Measurements from ENCODE around the gene CACNB4.

The CACNB4 gene

DNA sequence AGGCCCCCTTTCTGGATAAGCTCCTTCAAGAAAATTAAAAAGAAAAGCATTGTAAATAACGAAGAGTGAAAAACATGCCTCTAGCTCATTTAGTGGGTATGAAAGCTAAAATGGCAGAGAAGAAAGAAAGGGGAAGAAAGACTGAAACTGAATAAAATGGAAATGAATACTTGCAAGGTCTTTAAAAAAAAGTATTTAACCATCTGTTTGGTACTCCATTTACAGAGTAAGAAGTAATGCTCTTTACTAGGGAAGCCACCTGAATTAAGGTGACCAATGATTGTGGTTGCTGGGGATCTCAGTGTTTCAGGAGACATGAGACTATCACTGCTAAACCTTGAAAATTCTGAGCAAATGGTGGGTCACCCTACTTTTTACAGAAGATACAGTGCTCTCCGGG is 253.0 kb downstream of the CACNB4 start:
- no peak for FAIRE-seq

DNA sequence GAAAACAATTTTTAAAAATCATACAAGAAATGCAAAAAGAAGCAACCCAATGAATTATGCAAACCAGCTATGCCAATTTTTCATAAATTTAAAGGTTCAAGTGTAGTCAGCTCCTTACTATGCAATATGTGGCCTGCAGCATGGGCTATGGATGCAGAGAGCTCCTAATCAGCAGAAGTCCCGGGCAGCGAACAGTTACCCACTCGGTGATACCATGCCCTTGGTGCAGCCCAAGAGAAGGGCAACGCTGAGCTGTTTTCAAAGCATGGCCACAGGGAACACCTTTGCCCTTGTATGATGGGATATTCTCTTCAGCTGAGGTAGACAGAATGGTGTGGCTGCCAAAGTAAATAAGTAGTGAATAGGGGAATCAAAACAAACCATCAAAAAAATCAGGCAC is 253.4 kb downstream of the CACNB4 start:
- FAIRE-seq, result no peak

DNA sequence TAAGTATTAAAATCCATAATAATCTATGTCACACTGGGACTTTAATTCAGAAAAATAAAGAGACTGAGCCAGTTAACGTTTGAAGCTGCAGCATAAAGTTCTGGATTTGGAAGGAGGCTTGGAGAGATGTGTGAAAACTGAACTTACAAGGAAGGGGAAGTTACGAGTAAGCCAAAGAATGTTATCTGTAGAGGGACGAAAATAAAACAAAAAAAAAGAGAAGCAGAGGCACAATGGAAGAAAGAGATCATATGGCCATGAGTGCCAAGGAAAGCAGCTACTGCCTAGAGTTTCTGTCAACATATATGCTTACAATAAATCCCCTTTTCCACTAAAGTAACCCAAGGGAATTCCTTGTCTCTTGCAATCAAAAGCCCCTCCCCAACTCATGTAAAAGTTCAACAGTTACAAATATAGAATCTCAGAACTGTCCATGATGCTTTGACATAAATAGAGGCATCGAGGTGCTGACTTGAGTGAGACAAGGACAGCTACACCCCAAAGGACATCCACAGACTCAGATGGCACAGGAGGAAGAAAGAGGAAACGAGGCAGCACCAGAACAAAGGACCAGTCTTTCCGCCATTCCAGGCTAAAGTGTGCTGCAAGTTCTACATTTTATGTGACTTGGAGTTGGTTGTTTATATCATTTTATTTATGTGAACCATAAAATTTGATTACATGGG is 254.5 kb downstream of the CACNB4 start:
- no peak for FAIRE-seq

DNA sequence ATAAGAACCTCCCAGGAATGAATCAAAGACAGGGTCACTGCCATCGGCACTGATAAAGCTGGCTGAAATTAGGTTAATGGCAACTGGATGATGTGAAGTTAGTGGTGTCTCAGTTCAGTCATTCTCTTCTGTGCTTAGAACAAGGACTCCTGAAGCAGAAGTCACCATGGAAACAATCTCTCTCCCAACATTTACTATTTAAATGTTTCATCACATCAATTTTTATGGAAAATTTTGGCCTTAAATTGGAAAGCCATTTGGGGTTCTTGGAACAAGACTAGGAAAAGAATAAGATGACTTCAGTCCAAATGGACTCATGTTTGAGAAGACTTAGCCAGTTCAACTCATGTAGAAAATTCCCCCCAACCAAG is 255.2 kb downstream of the CACNB4 start:
- no peak for FAIRE-seq

- FAIRE-seq, result no peak
Measured at GRCh38 chr2:151842830-151843690, 255.8 kb downstream of the CACNB4 start.

DNA sequence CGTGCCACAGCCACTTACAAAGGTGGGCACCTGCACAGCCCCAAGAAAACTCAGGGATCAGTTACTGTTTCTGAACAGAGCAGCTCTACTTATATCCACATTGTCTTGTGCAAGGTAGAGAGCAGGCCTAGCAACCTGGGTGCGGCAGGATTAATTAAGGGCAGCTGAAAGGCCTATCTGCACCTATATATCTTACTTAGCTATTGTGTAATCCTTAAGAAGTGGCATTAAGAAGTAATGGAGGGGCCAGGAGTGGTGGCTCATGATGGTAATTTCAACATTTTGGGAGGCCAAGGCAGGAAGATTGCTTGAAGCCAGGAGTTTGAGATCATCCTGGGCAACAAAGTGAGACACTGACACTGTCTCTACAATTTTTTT is 257.8 kb downstream of the CACNB4 start:
- FAIRE-seq, result no peak

- no peak for FAIRE-seq
Measured at GRCh38 chr2:151840216-151841046, 258.4 kb downstream of the CACNB4 start.

DNA sequence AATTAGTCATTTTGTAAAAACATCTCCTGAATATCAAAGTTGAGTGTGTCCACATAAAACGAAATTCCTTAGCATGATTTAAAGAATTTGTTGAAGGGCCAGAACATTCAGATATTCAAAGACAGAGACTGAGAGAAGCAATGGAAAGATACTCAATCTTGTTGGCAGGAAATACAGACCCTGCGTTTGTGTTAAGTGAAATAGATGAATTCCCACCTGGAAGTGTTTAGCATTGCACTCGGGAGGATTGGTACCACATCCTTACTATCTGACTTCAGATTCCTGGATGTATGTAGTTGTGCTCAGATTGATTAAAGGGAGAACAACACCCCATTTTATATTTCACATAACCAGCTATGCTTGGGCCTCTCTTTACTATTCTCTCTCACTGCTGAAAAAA is 260.9 kb downstream of the CACNB4 start:
- no peak for FAIRE-seq

DNA sequence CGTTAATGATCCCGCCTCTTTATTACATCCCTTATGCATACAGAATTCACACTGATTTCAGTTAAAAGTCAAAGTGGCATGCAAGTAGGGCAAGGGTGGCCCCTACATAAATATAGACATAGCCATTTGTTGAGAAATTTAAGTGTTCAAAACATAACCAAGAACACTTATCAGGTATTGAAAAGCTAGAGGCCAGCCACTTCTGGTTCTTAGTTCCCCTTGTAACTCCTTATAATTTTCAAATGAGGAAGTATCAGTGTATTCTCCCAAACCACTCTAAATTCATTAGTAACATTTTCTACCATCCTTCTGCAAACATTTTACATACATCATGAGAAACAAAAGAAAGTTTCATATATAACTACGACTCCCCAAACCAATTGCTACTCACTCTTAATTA is 264.9 kb downstream of the CACNB4 start:
- FAIRE-seq, result no peak

DNA sequence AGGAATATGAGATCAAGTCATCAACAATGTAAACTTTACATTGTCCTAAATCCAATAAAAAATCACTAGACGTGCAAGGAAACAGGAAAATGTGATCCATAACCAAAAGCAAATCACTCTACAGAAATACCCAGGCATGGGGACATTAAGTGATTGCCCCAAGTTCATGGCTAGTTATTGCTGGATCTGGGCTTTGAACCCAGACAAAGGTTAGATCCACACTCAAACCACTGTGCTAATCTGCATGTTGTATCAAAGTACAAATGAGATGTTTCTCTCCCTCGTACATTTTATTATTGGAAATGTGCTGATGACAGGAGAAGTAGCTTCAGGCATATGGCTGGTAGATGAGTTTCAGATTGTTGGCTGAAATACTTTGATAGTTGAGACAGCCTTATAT is 267.9 kb downstream of the CACNB4 start:
- no peak for FAIRE-seq

DNA sequence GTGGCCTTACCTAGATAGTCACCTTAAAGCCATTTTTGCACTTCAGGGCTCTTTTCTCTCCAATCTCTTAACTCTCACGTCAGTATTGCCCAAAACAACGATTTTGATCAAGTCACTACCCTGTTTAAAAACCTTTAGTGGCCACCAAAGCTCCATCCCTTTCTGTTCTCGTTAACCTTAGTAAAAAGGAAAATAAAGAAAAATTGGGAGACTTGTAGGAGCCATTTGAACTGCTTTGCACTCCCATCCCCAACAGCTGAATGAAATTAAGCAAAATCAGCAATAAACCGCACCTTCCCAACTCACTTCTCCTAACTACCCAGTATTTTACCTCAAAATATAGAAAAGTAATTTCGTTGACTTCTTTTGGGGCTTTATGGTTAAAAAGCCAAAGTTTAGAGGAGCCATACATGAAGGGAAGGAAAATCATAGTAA is 269.9 kb downstream of the CACNB4 start:
- FAIRE-seq, result no peak

DNA sequence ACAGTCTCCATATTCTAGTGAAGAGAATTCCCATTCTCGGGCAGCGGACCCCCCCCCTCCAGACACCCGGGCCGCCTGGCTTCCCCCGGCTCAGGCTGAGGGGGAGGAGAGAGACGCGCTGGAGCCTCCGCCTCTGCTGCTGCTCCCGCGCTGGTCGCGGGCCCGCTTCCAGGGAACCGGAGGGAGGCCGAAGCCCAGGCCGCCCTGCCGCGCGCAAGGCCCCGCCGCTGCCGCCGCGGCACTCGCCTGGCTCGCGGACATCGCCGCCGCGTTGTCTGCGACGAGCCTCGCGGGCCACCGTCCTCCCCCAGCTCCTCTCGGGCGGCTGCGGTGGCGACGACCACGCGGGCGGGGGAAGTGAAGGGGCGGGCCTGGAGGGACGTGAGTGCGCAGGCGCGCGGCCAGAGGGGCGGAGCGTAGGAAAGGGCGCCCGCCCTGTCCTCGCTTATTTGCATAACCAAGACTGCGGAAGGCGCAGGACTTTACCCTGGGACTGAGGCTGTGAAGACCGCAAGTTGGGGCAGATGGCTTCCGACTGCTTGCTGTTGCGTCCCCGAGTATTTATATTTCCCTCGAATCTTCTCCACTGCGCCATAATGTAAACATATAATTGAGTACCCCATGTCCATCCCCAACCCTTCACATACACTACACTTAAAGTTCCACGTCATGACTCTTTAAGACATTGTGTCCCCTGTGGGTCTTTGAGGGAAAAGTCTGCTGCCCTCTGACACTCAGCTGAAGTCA is 270.5 kb downstream of the CACNB4 start, which contains the start of gene ARL5A:
TSS of gene ARL5A (minus strand) at position 279 of the 747 bp plus-strand sequence. CDS start at position 34, 245 bp downstream.
- peak; percentile 19 for FAIRE-seq

DNA sequence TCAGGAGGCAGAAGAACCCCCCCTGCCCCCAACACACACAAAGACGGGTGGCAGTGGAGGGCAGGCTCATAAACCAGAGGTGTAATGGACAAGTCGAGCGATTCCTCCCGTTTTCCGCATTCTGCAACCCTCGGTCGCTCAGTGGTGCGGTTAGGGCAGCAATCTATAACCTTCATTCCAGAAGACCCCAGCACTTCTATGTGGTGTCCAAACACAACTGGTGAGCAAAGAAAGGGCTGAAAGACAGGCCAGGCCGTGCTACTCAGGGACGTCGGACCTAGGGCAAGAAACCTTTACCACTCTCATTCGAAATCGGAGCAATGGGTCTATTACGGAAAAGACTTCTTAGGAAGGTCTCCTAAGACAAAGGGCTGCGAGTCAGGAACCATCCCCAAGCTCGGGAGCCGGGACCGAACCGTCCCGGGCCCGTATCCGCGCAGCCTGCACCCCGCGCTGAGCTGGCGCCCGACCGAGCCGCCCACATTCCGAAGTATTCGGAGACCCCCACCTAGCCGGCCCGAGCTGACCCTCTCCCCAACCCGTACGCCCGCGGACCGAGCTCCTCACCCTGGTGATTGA is 271.2 kb downstream of the CACNB4 start:
- no peak for FAIRE-seq

GRCh38 chr2:151826737-151827157 is 272.1 kb downstream of the CACNB4 start:
- no peak for FAIRE-seq

DNA sequence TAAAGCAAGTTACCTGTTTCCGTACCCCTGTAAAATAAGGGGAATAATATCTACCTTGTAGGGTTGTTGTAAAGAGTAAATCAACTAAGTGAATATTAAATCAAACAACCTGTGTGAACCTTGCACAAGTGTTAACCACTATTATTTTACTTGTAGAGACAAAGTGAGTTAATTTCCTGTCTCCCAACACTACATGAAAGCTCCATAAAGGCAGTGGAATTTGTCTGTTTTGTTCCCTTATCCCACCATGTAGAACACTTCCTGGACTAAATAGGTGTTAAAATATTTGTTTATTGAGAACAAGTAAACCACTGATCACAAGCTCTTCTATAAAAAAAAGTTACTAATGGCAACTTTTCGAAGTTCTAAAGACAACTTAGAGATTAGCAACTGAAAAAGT is 274.0 kb downstream of the CACNB4 start:
- FAIRE-seq, result no peak

GRCh38 chr2:151823651-151824050 is 275.2 kb downstream of the CACNB4 start:
- FAIRE-seq, result no peak

DNA sequence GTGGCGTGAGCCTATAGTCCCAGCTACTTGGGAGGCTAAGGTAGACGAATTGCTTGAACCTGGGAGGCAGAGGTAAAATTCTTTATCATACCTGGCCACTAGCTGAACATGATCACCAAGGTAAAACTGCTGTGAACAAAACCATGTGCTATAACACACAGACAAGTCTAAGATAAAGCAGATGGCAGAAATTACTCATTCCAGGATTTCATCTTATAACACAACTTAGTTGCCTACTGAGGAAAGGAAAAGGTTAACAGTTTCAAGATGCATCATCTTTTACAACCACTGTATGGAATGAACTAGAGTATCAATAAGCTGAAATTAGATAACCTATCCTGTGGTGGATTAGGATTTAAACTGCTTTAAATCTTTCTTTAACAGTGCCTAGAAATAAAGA is 278.9 kb downstream of the CACNB4 start:
- FAIRE-seq, result no peak

DNA sequence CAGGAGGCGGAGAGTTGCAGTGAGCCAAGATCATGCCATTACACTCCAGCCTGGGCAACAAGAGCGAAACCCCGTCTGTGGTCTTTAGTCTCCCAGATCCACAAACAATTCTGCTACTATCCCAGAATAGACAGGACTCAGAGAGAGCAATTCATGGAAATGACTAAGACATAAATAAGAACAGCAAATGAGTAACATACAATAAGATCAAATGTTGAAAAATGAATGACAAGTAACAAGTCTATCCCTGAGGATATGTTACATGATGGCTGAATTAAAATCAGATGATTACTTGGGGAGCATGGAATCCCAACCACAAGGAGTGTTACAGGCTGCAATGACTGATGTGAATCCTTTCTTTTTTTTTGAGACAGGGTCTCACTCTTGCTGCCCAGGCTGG is 280.9 kb downstream of the CACNB4 start:
- no peak for FAIRE-seq

GRCh38 chr2:151816843-151817242 is 282.0 kb downstream of the CACNB4 start:
- no peak for FAIRE-seq

DNA sequence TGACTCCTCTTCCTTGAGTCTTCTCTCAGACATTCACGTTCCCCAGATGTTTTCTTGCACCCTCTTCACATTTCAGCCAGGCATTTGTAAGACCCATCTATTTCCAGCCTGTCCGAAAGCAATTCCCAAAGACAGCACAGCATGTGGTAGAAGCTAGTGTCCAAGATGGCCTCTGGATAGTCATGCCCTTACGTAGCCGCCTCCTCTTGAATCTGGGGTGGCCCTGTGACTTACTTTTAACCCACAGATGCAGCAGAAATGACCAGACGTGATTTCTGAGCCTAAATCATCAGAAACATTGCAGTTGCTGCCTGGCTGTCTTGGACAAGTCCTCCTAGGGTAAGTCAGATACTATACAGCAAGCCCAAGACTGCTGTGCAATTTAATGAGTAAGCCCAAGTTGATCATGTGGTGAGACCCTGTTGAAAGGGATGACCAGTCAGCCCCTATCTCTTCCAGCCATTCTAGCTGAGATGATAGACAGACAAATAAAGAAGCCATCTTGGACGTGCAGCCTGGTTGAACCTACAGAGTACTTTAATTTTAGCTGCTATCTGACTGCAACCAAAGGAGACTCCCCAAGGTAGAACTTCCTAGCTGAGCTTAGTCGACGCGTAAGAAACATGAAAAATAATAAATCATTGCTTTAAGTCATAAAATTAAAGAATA is 282.9 kb downstream of the CACNB4 start:
- no peak for FAIRE-seq

- no peak for FAIRE-seq
Measured at GRCh38 chr2:151810489-151810888, 288.4 kb downstream of the CACNB4 start.

DNA sequence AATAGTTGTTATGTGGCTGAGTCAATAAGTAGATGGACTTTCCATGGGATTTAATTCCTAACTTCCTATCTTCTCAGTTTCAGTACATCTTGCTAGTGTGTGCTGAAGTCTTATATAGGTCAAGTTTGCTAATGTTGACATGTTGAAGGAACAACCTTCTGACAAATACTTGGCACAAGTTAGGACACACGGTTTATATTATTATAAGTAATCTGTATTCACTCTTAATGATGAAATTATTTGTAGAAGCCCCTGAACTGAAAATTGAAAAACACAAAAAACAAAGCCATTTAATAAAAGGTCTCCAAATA is 289.8 kb downstream of the CACNB4 start:
- no peak for FAIRE-seq
